WTC11 (cell line): ENCODE data around the gene TEX101. TPM values are rescaled to one million over a fixed set of nuclear protein-coding genes. Genes with fewer than 3 reads are reported as not detected.

Experiments used
- ATAC-seq: fragments of 200-7000 bp; cut with Tn5 transposase; 2 replicates; pipeline ENCODE4 v1.10.0; 2021; ENCODE audit warnings: mild to moderate bottlenecking, moderate library complexity
- CTCF ChIA-PET: fragments of 300-600 bp; sonication (Branson Sonifier 250); formaldehyde crosslinking; loops from one replicate; lab custom pipeline; 2021; ENCODE audit warnings: antibody characterized with exemption; lab: Charles Lee
- POLR2A ChIA-PET: fragments of 350-600 bp; sonication (Branson Sonifier 250); formaldehyde crosslinking; loops from one replicate; lab custom pipeline; 2021; ENCODE audit warnings: antibody characterized with exemption; lab: Charles Lee
- DNase-seq: peaks from one replicate; pipeline ENCODE4 v3.0.0; 2021; ENCODE audit warnings: low spot score
- H3K27ac Mint-ChIP-seq: 2 replicates; pipeline ENCODE4 v1.8.0; 2021; ENCODE audit warnings: mixed read lengths
- H3K27me3 Mint-ChIP-seq: 2 replicates; pipeline ENCODE4 v1.8.0; 2021; ENCODE audit warnings: low read depth, mild to moderate bottlenecking, moderate library complexity, mixed read lengths
- H3K36me3 Mint-ChIP-seq: 2 replicates; pipeline ENCODE4 v1.8.0; 2021; ENCODE audit warnings: mixed read lengths
- H3K4me1 Mint-ChIP-seq: 2 replicates; pipeline ENCODE4 v1.8.0; 2022; ENCODE audit warnings: mixed read lengths
- H3K4me3 Mint-ChIP-seq: 2 replicates; pipeline ENCODE4 v1.8.0; 2021; ENCODE audit warnings: mild to moderate bottlenecking, moderate library complexity, mixed read lengths
- H3K9me3 Mint-ChIP-seq: 2 replicates; pipeline ENCODE4 v1.8.0; 2021; ENCODE audit warnings: mixed read lengths
- AR ChIP-seq: fragments of 250-450 bp; sonication (Bioruptor Pico); IDR thresholded peaks from 2 replicates; pipeline ENCODE4 v1.9.0; 2021; ENCODE audit warnings: mild to moderate bottlenecking
- ATF3 ChIP-seq: sonication (generic); formaldehyde crosslinking; conservative IDR thresholded peaks from 2 replicates; pipeline ENCODE4 v1.8.1; 2022; ENCODE audit warnings: mild to moderate bottlenecking, missing genetic modification reagents
- ATF6 ChIP-seq: sonication (generic); formaldehyde crosslinking; IDR thresholded peaks from 2 replicates; pipeline ENCODE4 v1.8.1; 2023; ENCODE audit warnings: mild to moderate bottlenecking, missing genetic modification reagents
- CREB1 ChIP-seq: sonication (generic); formaldehyde crosslinking; IDR thresholded peaks from 2 replicates; pipeline ENCODE4 v1.8.0; 2023; ENCODE audit warnings: mild to moderate bottlenecking, missing genetic modification reagents
- E2F1 ChIP-seq: sonication (generic); formaldehyde crosslinking; IDR thresholded peaks from 2 replicates; pipeline ENCODE4 v1.8.0; 2022; ENCODE audit warnings: mild to moderate bottlenecking, missing genetic modification reagents
- ESRRA ChIP-seq: sonication (generic); formaldehyde crosslinking; IDR thresholded peaks from 2 replicates; pipeline ENCODE4 v1.8.1; 2022; ENCODE audit warnings: mild to moderate bottlenecking, missing genetic modification reagents, borderline replicate concordance
- ETV6 ChIP-seq: sonication (generic); formaldehyde crosslinking; IDR thresholded peaks from 2 replicates; pipeline ENCODE4 v1.8.1; 2022; ENCODE audit warnings: mild to moderate bottlenecking, missing genetic modification reagents
- FOXJ3 ChIP-seq: sonication (generic); formaldehyde crosslinking; IDR thresholded peaks from 2 replicates; pipeline ENCODE4 v1.9.0; 2021; ENCODE audit warnings: missing genetic modification reagents, mild to moderate bottlenecking, borderline replicate concordance
- GTF2I ChIP-seq: fragments of 250-450 bp; sonication (Bioruptor Pico); conservative IDR thresholded peaks from 2 replicates; pipeline ENCODE4 v1.4.0; 2021; ENCODE audit warnings: mild to moderate bottlenecking
- IRF2 ChIP-seq: sonication (generic); formaldehyde crosslinking; IDR thresholded peaks from 2 replicates; pipeline ENCODE4 v1.8.0; 2022; ENCODE audit warnings: low read depth, missing genetic modification reagents, borderline replicate concordance
- NFYB ChIP-seq: sonication (generic); formaldehyde crosslinking; conservative IDR thresholded peaks from 2 replicates; pipeline ENCODE4 v1.8.0; 2022; ENCODE audit warnings: low read depth, missing genetic modification reagents
- PRRX2 ChIP-seq: fragments of 250-450 bp; sonication (Bioruptor Pico); IDR thresholded peaks from 2 replicates; pipeline ENCODE4 v1.8.0; 2021; ENCODE audit warnings: mild to moderate bottlenecking
- RORB ChIP-seq: fragments of 250-450 bp; sonication (Bioruptor Pico); IDR thresholded peaks from 2 replicates; pipeline ENCODE4 v1.9.0; 2021; ENCODE audit warnings: mild to moderate bottlenecking
- SMAD3 ChIP-seq: sonication (generic); formaldehyde crosslinking; IDR thresholded peaks from 2 replicates; pipeline ENCODE4 v1.8.0; 2022; ENCODE audit warnings: missing genetic modification reagents, mild to moderate bottlenecking, borderline replicate concordance
- SP1 ChIP-seq: sonication (generic); formaldehyde crosslinking; conservative IDR thresholded peaks from 2 replicates; pipeline ENCODE4 v1.8.1; 2022; ENCODE audit warnings: missing genetic modification reagents
- TCF7 ChIP-seq: sonication (generic); formaldehyde crosslinking; IDR thresholded peaks from 2 replicates; pipeline ENCODE4 v1.8.0; 2022; ENCODE audit warnings: mild to moderate bottlenecking, low read depth, missing genetic modification reagents, moderate library complexity
- TEAD1 ChIP-seq: sonication (generic); formaldehyde crosslinking; IDR thresholded peaks from 2 replicates; pipeline ENCODE4 v1.8.0; 2022; ENCODE audit warnings: mild to moderate bottlenecking, missing genetic modification reagents
- TEAD4 ChIP-seq: sonication (generic); formaldehyde crosslinking; IDR thresholded peaks from 2 replicates; pipeline ENCODE4 v1.8.0; 2022; ENCODE audit warnings: mild to moderate bottlenecking, missing genetic modification reagents
- ZNF121 ChIP-seq: sonication (generic); formaldehyde crosslinking; IDR thresholded peaks from 2 replicates; pipeline ENCODE4 v1.8.0; 2023; ENCODE audit warnings: missing genetic modification reagents
- ZNF232 ChIP-seq: sonication (generic); formaldehyde crosslinking; IDR thresholded peaks from 2 replicates; pipeline ENCODE4 v1.8.0; 2022; ENCODE audit warnings: mild to moderate bottlenecking, missing genetic modification reagents
- ZNF263 ChIP-seq: sonication (generic); formaldehyde crosslinking; IDR thresholded peaks from 2 replicates; pipeline ENCODE4 v1.8.1; 2022; ENCODE audit warnings: low read depth, mild to moderate bottlenecking, moderate library complexity, missing genetic modification reagents
- ZNF317 ChIP-seq: sonication (generic); formaldehyde crosslinking; IDR thresholded peaks from 2 replicates; pipeline ENCODE4 v1.8.1; 2023; ENCODE audit warnings: low read depth, mild to moderate bottlenecking, moderate library complexity, missing genetic modification reagents, borderline replicate concordance
- ZNF423 ChIP-seq: fragments of 250-450 bp; sonication (Bioruptor Pico); IDR thresholded peaks from 2 replicates; pipeline ENCODE4 v2.1.2; 2022; ENCODE audit warnings: mild to moderate bottlenecking, moderate library complexity
- ZNF425 ChIP-seq: fragments of 250-450 bp; sonication (Bioruptor Pico); conservative IDR thresholded peaks from 2 replicates; pipeline ENCODE4 v1.9.0; 2021; ENCODE audit warnings: mild to moderate bottlenecking
- total RNA-seq: library from RNA; stranded (reverse); gene quantifications from 3 replicates; pipeline ENCODE4 v1.2.3, GENCODE V29; 2021
- TF ChIP-seq, protein P1 (sequence below): sonication (generic); formaldehyde crosslinking; IDR thresholded peaks from 2 replicates; pipeline ENCODE4 v1.8.1; 2023; ENCODE audit warnings: mild to moderate bottlenecking, missing genetic modification reagents, moderate library complexity
- TF ChIP-seq, protein P2 (sequence below): sonication (generic); formaldehyde crosslinking; IDR thresholded peaks from 2 replicates; pipeline ENCODE4 v1.8.0; 2023; ENCODE audit warnings: missing genetic modification reagents

The TEX101 gene
- total RNA-seq, 1 experiment from 2014 or later, result not detected

DNA sequence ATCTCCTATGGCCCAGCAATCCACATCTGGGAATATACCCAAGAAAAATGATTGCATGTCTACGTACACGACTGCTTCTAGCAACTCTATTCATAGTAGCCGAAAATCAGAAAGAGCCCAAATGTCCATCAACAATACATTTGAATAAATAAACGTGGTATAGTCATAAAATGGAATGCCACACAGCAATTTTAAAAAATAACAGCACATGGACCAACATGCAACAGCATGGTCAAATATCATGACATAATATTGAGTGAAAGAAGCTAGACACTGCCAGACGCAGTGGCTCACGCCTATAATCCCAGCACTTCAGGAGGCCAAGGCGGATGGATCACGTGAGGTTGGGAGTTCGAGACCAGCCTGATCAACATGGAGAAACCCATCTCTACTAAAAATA is 16.3 kb downstream of the TEX101 start:
- Mint-ChIP-seq H3K4me1 (peaks cover 14% of the 10 kb centered on the region), H3K27me3 (no peaks in the 10 kb centered on the region; the same call in 1 of the 2 replicates), H3K36me3 (no peaks in the 10 kb centered on the region), H3K27ac (peak overlapping the region; percentile 7; the same call in 1 of the 2 replicates), H3K9me3 (no peaks in the 10 kb centered on the region), H3K4me3 (no peak overlapping the region)
- ChIA-PET POLR2A (no interaction called here), CTCF (interaction anchor here (2.2 to 6.0 kb wide), 4 partner anchors 16 to 156 kb away, joined by 4 to 39 read pairs (median 20); no protein-coding TSS in a partner anchor)
- TF ChIP-seq TEAD1 (CRISPR knock-in tag) (no peak), ZNF425 (CRISPR knock-in tag) (no peak), ZNF317 (CRISPR knock-in tag) (no peak), IRF2 (CRISPR knock-in tag) (no peak), ZNF263 (CRISPR knock-in tag) (no peak), SMAD3 (CRISPR knock-in tag) (no peak), NFYB (CRISPR knock-in tag) (no peak), CREB1 (CRISPR knock-in tag) (no peak), ZNF121 (CRISPR knock-in tag) (no peak), AR (no peak), ZNF232 (no peak), SP1 (CRISPR knock-in tag) (no peak)
- TF ChIP-seq, protein P1, sequence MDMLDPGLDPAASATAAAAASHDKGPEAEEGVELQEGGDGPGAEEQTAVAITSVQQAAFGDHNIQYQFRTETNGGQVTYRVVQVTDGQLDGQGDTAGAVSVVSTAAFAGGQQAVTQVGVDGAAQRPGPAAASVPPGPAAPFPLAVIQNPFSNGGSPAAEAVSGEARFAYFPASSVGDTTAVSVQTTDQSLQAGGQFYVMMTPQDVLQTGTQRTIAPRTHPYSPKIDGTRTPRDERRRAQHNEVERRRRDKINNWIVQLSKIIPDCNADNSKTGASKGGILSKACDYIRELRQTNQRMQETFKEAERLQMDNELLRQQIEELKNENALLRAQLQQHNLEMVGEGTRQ, result no peak
- no peak for ATAC-seq
- DNase-seq, result no peak

GRCh38 chr19:43433358-43433673 is 18.6 kb downstream of the TEX101 start:
- ChIA-PET POLR2A (no interaction called here), CTCF (interaction anchor here (0.9 to 6.0 kb wide), 15 partner anchors 12 to 242 kb away, joined by 3 to 39 read pairs (median 5); partner anchors contain the start of genes LYPD3, PHLDB3 and ZNF575)
- DNase-seq (no peak), ATAC-seq (no peak)
- peaks cover 14% of the 10 kb centered on the region for H3K4me1 Mint-ChIP-seq
- no peaks in the 10 kb centered on the region for H3K36me3 Mint-ChIP-seq
- 0 out of 2 replicates have a peak, but pooled peaks cover 3% of the 10 kb centered on the region for H3K9me3 Mint-ChIP-seq
- H3K27ac Mint-ChIP-seq, result no peak overlapping the region
- H3K4me3 Mint-ChIP-seq, result no peak overlapping the region
- no peaks in the 10 kb centered on the region; the same call in 1 of the 2 replicates for H3K27me3 Mint-ChIP-seq
- TF ChIP-seq TCF7 (CRISPR knock-in tag) (no peak), ATF6 (CRISPR knock-in tag) (no peak), E2F1 (CRISPR knock-in tag) (no peak), FOXJ3 (CRISPR knock-in tag) (no peak), SP1 (CRISPR knock-in tag) (no peak), ZNF423 (no peak), ATF3 (CRISPR knock-in tag) (no peak), ETV6 (CRISPR knock-in tag) (no peak), PRRX2 (CRISPR knock-in tag) (no peak), RORB (CRISPR knock-in tag) (no peak), GTF2I (CRISPR knock-in tag) (no peak), TEAD4 (no peak), ESRRA (CRISPR knock-in tag) (no peak)
- TF ChIP-seq, protein P2, sequence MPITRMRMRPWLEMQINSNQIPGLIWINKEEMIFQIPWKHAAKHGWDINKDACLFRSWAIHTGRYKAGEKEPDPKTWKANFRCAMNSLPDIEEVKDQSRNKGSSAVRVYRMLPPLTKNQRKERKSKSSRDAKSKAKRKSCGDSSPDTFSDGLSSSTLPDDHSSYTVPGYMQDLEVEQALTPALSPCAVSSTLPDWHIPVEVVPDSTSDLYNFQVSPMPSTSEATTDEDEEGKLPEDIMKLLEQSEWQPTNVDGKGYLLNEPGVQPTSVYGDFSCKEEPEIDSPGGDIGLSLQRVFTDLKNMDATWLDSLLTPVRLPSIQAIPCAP, result no peak
